ENCODE data around the gene UBE3A. TPM values are rescaled to one million over a fixed set of nuclear protein-coding genes. Genes with fewer than 3 reads are reported as not detected.

The UBE3A gene
- total and polyA plus RNA-seq, 2 experiments from 2014 or later: 85.5 to 96.7 TPM

DNA sequence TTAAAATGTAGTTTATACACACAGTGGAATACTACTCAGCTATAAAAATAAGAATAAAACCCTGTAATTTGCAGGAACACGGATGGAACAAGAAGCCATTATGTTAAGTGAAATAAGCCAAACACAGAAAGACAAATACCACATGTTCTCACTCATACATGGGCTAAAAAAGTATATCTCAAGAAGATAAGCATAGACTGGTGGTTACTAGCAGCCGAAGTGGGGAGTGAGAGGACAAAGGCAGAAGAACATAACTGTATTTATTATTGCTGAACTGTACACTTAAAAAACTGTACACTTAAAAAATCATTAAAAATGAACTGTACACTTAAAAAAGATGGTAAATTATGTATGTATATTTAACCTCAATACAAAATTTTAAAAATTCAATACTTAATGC lies 11.0 kb downstream of the UBE3A start:
- Histone ChIP-seq H2AFZ (no peak overlapping the region), H3K4me3 (no peak overlapping the region), H3K79me2 (peaks cover 97% of the 10 kb centered on the region), H3K27ac (no peak overlapping the region), H3K4me2 (no peak overlapping the region), H3K27me3 (no peaks in the 10 kb centered on the region), H4K20me1 (ENCODE audit: insufficient read depth, poor library complexity, severe bottlenecking) (peaks cover 89% of the 10 kb centered on the region), H3K9me2 (replicated peaks; ENCODE audit: insufficient read depth) (no peaks in the 10 kb centered on the region), H3K4me1 (ENCODE audit: insufficient read depth) (peaks cover 4% of the 10 kb centered on the region), H3K36me3 (replicated peaks; ENCODE audit: insufficient read depth, low read depth) (no peaks in the 10 kb centered on the region), H3K9me3 (ENCODE audit: low read depth) (no peaks in the 10 kb centered on the region)
- DNase-seq (ENCODE audit: low spot score): no peak
- WGBS (ENCODE audit: low lambda C conversion rate, missing lambda C conversion rate): 71% methylated on average over 2 of the region's 2 CpGs
- TF ChIP-seq EZH2 (IDR thresholded peaks at IDR 0.05; ENCODE audit: borderline replicate concordance) (no peak), EZH2phosphoT487 (IDR thresholded peaks at IDR 0.05; ENCODE audit: low read depth, severe bottlenecking, unreplicated experiment) (no peak)
- TF ChIP-seq, protein P1, sequence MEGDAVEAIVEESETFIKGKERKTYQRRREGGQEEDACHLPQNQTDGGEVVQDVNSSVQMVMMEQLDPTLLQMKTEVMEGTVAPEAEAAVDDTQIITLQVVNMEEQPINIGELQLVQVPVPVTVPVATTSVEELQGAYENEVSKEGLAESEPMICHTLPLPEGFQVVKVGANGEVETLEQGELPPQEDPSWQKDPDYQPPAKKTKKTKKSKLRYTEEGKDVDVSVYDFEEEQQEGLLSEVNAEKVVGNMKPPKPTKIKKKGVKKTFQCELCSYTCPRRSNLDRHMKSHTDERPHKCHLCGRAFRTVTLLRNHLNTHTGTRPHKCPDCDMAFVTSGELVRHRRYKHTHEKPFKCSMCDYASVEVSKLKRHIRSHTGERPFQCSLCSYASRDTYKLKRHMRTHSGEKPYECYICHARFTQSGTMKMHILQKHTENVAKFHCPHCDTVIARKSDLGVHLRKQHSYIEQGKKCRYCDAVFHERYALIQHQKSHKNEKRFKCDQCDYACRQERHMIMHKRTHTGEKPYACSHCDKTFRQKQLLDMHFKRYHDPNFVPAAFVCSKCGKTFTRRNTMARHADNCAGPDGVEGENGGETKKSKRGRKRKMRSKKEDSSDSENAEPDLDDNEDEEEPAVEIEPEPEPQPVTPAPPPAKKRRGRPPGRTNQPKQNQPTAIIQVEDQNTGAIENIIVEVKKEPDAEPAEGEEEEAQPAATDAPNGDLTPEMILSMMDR (IDR thresholded peaks at IDR 0.05; ENCODE audit: poor library complexity): no peak

DNA sequence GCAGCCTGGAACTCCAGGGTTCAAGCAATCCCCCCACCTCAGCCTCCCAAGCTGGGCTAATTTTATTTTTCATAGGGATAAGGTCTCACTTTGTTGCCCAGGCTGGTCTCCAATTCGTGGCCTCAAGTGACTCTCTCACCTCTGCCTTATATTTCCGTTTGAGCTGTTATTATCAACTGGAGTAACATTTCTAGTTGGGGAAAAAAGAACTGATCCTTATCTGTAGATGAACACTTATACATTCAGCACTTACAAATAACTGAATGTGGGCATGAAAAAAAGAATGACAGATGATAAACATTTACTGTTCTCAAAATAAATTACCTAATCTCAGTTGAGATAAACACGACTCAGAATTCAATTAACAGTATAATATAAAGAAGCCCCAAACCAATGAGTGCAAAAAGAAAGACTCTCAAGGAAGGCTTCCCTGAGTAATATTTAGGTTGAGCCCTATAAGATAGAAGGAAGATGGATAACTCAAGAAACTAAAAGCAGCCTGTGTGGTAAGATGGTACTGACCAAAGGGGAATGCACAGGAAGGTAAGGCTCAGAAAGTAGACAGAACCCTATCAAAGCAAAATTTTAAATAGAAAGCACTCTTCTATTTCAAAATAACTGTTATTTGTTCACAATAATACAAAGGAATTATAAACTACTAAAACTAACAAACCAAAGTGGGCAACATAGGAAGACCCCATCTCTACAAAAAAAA lies 11.8 kb downstream of the UBE3A start:
- Histone ChIP-seq H3K36me3 (replicated peaks; ENCODE audit: insufficient read depth, low read depth) (no peaks in the 10 kb centered on the region), H3K4me3 (no peak overlapping the region), H2AFZ (no peak overlapping the region), H3K79me2 (peaks cover 97% of the 10 kb centered on the region), H3K4me2 (no peak overlapping the region), H3K27me3 (no peaks in the 10 kb centered on the region), H3K4me1 (ENCODE audit: insufficient read depth) (no peaks in the 10 kb centered on the region), H4K20me1 (ENCODE audit: insufficient read depth, poor library complexity, severe bottlenecking) (peaks cover 89% of the 10 kb centered on the region), H3K27ac (no peak overlapping the region), H3K9me3 (ENCODE audit: low read depth) (no peaks in the 10 kb centered on the region), H3K9me2 (replicated peaks; ENCODE audit: insufficient read depth) (no peaks in the 10 kb centered on the region)
- 46% methylated on average over 3 of the region's 3 CpGs for WGBS (ENCODE audit: low lambda C conversion rate, missing lambda C conversion rate)
- TF ChIP-seq, protein P1 (IDR thresholded peaks at IDR 0.05; ENCODE audit: poor library complexity): no peak
- TF ChIP-seq EZH2 (IDR thresholded peaks at IDR 0.05; ENCODE audit: borderline replicate concordance) (no peak), EZH2phosphoT487 (IDR thresholded peaks at IDR 0.05; ENCODE audit: low read depth, severe bottlenecking, unreplicated experiment) (no peak)
- no peak for DNase-seq (ENCODE audit: low spot score)

DNA sequence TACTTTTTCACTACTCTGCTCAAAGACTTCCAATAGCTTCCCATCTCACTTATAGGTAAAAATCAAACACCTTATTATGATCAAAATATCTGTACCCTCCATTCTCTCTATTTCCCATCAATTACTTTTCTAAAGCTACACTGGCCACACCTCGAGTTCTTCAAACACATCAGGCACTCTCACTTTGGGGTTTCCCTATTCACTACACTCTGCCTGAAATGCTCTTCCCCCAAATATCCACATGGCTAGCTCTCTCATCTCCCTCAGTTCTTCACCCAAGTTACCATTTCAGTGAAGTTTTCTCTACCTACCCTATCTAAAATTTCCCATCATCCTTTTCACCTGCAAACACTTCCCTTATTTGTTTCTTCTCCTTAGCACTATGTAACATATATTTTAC lies 14.8 kb downstream of the UBE3A start:
- Histone ChIP-seq H3K4me2 (no peak overlapping the region), H4K20me1 (ENCODE audit: insufficient read depth, poor library complexity, severe bottlenecking) (peaks cover 83% of the 10 kb centered on the region), H2AFZ (no peak overlapping the region), H3K27me3 (no peaks in the 10 kb centered on the region), H3K4me3 (no peak overlapping the region), H3K36me3 (replicated peaks; ENCODE audit: insufficient read depth, low read depth) (no peaks in the 10 kb centered on the region), H3K9me3 (ENCODE audit: low read depth) (no peaks in the 10 kb centered on the region), H3K9me2 (replicated peaks; ENCODE audit: insufficient read depth) (no peaks in the 10 kb centered on the region), H3K27ac (no peak overlapping the region), H3K4me1 (ENCODE audit: insufficient read depth) (no peaks in the 10 kb centered on the region), H3K79me2 (peaks cover 100% of the 10 kb centered on the region)
- no peak for DNase-seq (ENCODE audit: low spot score)
- WGBS (ENCODE audit: low lambda C conversion rate, missing lambda C conversion rate): 100% methylated on average over 1 of the region's 1 CpG
- TF ChIP-seq EZH2phosphoT487 (IDR thresholded peaks at IDR 0.05; ENCODE audit: low read depth, severe bottlenecking, unreplicated experiment): no peak
- TF ChIP-seq EZH2 (IDR thresholded peaks at IDR 0.05; ENCODE audit: borderline replicate concordance): no peak
- TF ChIP-seq, protein P1 (IDR thresholded peaks at IDR 0.05; ENCODE audit: poor library complexity): no peak
